Measurements from ENCODE around the gene TYSND1. TPM values are rescaled to one million over a fixed set of nuclear protein-coding genes. Genes with fewer than 3 reads are reported as not detected.

TYSND1 gene
- total RNA-seq, result 10 to 100 TPM; 15.3 to 19.7 (median 15.8) TPM
- long read RNA-seq, donor 1, transcript TYSND1-201 (4 exons, 3,644 nt), result major isoform, 33 of 53 reads
- long read RNA-seq, donor 1, partial matches to known transcripts, result 5 of 53 reads
- long read RNA-seq, donor 1, other reads (novel, unspliced or antisense), result 11 of 53 reads
- long read RNA-seq, donor 2, partial matches to known transcripts, result 0 of 8 reads
- long read RNA-seq, donor 2, other reads (novel, unspliced or antisense), result 4 of 8 reads

GRCh38 chr10:70146489-70147258 is at the start of gene TYSND1:
Gene TYSND1, minus strand, starts transcription at chr10:70146700. Its CDS starts 114 bp downstream, at chr10:70146586.
- ATAC-seq (peak; percentile 92), DNase-seq (peak; percentile 97 to 99 (median 98))
- H3K36me3 ChIP-seq (ENCODE audit: low read depth), result no peaks in the 10 kb centered on the region
- peaks cover 19% of the 10 kb centered on the region for H3K4me1 ChIP-seq (ENCODE audit: low read depth)
- TF ChIP-seq CTCF (IDR thresholded peaks at IDR 0.05), result peak; percentile 86
- intact Hi-C loops (cut with DNase I, micrococcal nuclease), result no loop called here
- H3K4me3 ChIP-seq, result peak within 1 kb of the TSS; percentile 54
- H3K9me3 ChIP-seq, result no peaks in the 10 kb centered on the region

GRCh38 chr10:70193391-70193844 is 46.9 kb upstream of the TYSND1 start:
- ATAC-seq (peak; percentile 23), DNase-seq (no peak)
- Histone ChIP-seq H3K36me3 (ENCODE audit: low read depth) (no peaks in the 10 kb centered on the region), H3K4me3 (no peak overlapping the region), H3K4me1 (ENCODE audit: low read depth) (peaks cover 3% of the 10 kb centered on the region), H3K9me3 (no peaks in the 10 kb centered on the region)
- intact Hi-C loops (cut with DNase I, micrococcal nuclease), result no loop called here
- no peak for TF ChIP-seq CTCF (IDR thresholded peaks at IDR 0.05)

- DNase-seq (no peak), ATAC-seq (no peak)
- no peak overlapping the region for H3K4me3 ChIP-seq
- intact Hi-C loops (cut with DNase I, micrococcal nuclease), result no loop called here
- H3K4me1 ChIP-seq (ENCODE audit: low read depth), result peaks cover 3% of the 10 kb centered on the region
- no peaks in the 10 kb centered on the region for H3K36me3 ChIP-seq (ENCODE audit: low read depth)
- no peaks in the 10 kb centered on the region for H3K9me3 ChIP-seq
- TF ChIP-seq CTCF (IDR thresholded peaks at IDR 0.05), result no peak
Observed at GRCh38 chr10:70192326-70192968, 45.9 kb upstream of the TYSND1 start.

- no peak overlapping the region for H3K4me3 ChIP-seq
- intact Hi-C loops (cut with DNase I, micrococcal nuclease), result no loop called here
- H3K36me3 ChIP-seq (ENCODE audit: low read depth), result no peaks in the 10 kb centered on the region
- TF ChIP-seq CTCF (IDR thresholded peaks at IDR 0.05), result no peak
- H3K4me1 ChIP-seq (ENCODE audit: low read depth), result peaks cover 3% of the 10 kb centered on the region
- ATAC-seq (peak; percentile 47), DNase-seq (no peak)
- H3K9me3 ChIP-seq, result no peaks in the 10 kb centered on the region
Observed at GRCh38 chr10:70191972-70192305, 45.4 kb upstream of the TYSND1 start.

- no peak for ATAC-seq
- Histone ChIP-seq H3K4me3 (no peak overlapping the region), H3K9me3 (no peaks in the 10 kb centered on the region), H3K36me3 (ENCODE audit: low read depth) (no peaks in the 10 kb centered on the region), H3K4me1 (ENCODE audit: low read depth) (peaks cover 3% of the 10 kb centered on the region)
- DNase-seq, result no peak
- intact Hi-C loops (cut with DNase I, micrococcal nuclease), result no loop called here
- TF ChIP-seq CTCF (IDR thresholded peaks at IDR 0.05), result no peak
Observed at GRCh38 chr10:70191161-70191971, 44.9 kb upstream of the TYSND1 start.

Measured in mucosa of descending colon (tissue), 3 donors.